Stimulated activated naive CD8-positive, alpha-beta T cell treated with anti-CD3 and anti-CD28 coated beads, Interleukin-15, amount 100 ng/mL, for 72 hours (primary cell): Measurements from ENCODE around the gene ANXA11.
A peak's percentile ranks its signal among the peaks of the same experiment; 100 is the strongest.

Source experiments
- ATAC-seq: fragments of 150-1000 bp; cut with Tn5 transposase; 2 replicates; pipeline ENCODE4 v1.10.0; 2021; ENCODE audit warnings: mild to moderate bottlenecking, moderate library complexity
- DNase-seq, 2 donors: peaks; one replicate each; pipeline ENCODE4 v3.0.0; 2021 to 2022
- H3K27ac Mint-ChIP-seq, 2 donors: one replicate each; pipeline ENCODE4 v1.8.0; 2022; ENCODE audit warnings: mild to moderate bottlenecking in 2 of 2, mixed read lengths in 2 of 2, moderate library complexity in 2 of 2
- H3K27me3 Mint-ChIP-seq: one replicate; pipeline ENCODE4 v1.8.0; 2022; ENCODE audit warnings: mixed read lengths
- H3K4me1 Mint-ChIP-seq: one replicate; pipeline ENCODE4 v1.8.0; 2022; ENCODE audit warnings: mild to moderate bottlenecking, mixed read lengths
- H3K4me3 Mint-ChIP-seq, 2 donors: one replicate each; pipeline ENCODE4 v1.8.0; 2022; ENCODE audit warnings: mild to moderate bottlenecking in 2 of 2, mixed read lengths in 2 of 2, moderate library complexity in 1 of 2
- H3K9me3 Mint-ChIP-seq, 2 donors: one replicate each; pipeline ENCODE4 v1.8.0; 2022; ENCODE audit warnings: mixed read lengths in 2 of 2

The ANXA11 gene

DNA sequence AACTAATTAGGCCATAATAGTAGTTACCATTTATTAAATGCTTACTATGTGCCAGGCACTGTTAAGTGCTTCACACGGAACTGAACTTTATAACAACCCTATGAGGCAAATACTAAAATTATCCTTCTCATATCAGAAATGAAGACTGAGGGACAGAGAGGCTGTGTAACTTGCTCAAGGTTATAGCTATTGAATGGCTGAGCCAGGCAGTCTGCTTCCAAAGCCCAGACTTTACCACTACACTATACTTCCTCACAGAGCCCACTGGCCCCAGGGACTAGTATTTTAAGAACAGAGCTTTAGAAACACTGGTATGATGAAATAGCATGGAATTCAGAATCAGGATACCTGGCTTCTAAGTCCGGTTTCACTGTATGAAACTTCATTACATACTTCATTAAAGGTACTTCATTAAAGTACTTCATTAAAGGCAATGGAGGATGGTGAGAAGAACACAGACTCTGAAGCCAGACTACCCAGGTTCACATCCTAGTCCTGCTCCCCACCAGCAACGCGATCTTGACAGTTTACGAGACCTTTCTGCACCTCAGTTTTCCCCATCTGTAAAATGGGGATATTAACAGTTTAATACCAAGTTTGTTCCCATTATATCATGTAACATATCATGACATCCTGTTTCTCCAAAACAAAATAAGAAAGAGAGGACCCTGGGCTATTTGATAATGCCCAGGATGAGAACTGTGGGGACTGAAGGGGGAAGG lies 19.6 kb downstream of the ANXA11 start:
- peak overlapping the region; percentile 47 to 87 for H3K27ac Mint-ChIP-seq
- ATAC-seq (no peak), DNase-seq (no peak)
- peak overlapping the region in 1 of 2 donors; percentile 66 for H3K4me3 Mint-ChIP-seq
- peaks cover 84% of the 10 kb centered on the region for H3K4me1 Mint-ChIP-seq
- H3K9me3 Mint-ChIP-seq, result no peaks in the 10 kb centered on the region
- no peaks in the 10 kb centered on the region for H3K27me3 Mint-ChIP-seq

DNA sequence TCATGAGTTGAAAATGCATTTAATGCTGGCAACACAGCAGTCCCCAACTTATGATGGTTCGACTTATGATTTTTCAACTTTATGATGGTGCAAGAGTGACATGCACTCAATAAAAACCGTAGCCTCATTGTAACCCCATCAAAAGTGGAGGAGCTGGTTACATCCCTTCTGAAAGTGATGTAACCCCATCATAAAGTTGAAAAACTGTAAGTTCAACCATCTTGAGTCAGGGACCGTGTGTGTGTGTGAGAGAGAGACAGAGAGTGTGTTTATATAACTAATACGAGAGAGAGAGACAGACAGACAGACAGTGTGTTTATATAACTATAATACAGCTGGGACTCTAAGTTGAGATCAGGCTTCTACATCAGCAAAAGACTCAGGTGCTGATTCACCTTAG lies 21.0 kb downstream of the ANXA11 start:
- H3K9me3 Mint-ChIP-seq, result no peaks in the 10 kb centered on the region
- ATAC-seq (no peak), DNase-seq (no peak)
- no peaks in the 10 kb centered on the region for H3K27me3 Mint-ChIP-seq
- H3K27ac Mint-ChIP-seq, result peak overlapping the region in 1 of 2 donors; percentile 37
- H3K4me1 Mint-ChIP-seq, result peaks cover 86% of the 10 kb centered on the region
- H3K4me3 Mint-ChIP-seq, result no peak overlapping the region

DNA sequence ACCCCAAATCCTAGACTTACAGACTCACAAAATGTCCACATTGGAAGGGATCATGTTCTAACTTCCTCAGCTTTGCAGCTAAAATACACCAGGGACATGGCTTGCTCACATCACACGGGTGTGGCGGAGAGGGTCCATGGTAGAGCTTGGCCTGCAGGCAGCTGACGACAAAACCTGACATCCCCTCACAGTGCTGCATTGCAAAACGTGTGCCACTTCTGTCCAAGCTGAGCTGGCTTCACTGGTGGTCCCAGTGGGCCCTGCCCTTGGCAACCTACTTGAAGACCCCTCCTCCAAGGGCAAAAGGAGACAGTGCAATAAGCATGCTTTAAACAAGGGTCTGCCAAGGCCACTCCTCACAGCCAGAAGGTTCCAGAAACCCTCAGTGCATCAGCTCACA lies 21.9 kb downstream of the ANXA11 start:
- no peaks in the 10 kb centered on the region for H3K9me3 Mint-ChIP-seq
- no peaks in the 10 kb centered on the region for H3K27me3 Mint-ChIP-seq
- no peak overlapping the region for H3K27ac Mint-ChIP-seq
- H3K4me3 Mint-ChIP-seq, result no peak overlapping the region
- H3K4me1 Mint-ChIP-seq, result peaks cover 86% of the 10 kb centered on the region
- ATAC-seq, result no peak
- DNase-seq, result no peak

DNA sequence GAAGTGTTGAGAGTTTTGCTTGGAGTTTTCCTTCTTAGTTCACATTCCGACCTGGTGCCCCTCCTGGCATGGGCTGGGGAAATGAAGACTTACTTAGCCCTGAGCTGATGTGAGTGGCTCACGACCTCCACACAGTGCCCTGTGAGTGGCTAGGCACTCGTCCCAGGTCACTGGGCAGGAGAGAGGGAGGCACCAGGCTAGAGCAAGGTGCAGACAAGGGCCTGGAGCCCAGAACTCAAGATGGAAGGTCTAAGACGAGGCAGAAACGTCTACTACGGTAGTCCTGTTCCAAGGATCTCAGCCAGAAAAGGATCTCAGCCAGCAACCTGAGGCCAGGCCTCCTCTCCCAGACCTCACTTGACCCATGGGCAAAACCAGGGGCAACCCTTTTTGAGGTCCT lies 22.4 kb downstream of the ANXA11 start:
- Mint-ChIP-seq H3K9me3 (no peaks in the 10 kb centered on the region), H3K4me1 (peaks cover 86% of the 10 kb centered on the region), H3K27me3 (no peaks in the 10 kb centered on the region), H3K4me3 (no peak overlapping the region), H3K27ac (no peak overlapping the region)
- ATAC-seq (no peak), DNase-seq (no peak)

DNA sequence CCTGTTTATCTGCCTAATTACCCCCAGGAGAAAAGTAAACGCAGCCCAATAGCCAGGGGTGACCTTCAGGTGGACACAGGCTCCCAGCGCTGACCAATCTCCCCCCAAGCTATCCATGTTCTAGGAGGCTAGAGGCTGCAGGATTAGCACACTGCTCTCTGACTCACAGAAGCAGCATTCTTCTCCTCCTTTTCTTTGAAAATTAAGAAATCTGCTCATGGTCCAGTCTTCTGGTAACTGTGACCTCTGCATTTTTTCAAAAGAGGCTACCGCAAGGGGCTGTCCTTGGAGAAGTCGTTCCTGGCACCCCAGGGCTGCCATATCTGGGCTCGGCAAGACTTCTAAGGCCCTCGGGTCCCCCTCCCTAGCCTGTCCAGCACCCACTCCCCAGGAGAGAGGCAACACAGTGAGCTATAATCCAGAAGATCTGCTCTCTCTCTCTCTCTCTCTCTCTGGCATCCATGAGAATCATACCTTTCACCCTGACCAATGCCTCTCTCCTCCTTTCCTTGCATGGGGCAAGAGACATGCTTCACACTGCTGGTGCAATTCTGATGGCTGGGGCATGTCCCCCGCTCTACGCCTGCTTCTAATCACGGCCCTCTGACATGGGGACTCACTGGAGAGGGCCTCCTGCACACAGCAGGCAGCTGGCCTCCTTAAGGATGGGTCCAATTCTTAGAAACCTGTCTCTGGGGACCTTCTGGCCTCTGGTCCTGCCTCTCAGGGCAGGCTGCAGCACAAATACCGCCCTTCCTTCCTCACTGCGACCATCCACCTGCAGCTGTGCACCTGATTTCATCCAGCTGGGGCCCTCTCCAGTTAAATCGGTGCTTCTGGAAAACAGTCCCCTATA lies 27.3 kb downstream of the ANXA11 start:
- Mint-ChIP-seq H3K27ac (peak overlapping the region; percentile 29 to 80), H3K4me1 (peaks cover 75% of the 10 kb centered on the region), H3K9me3 (no peaks in the 10 kb centered on the region), H3K4me3 (no peak overlapping the region), H3K27me3 (no peaks in the 10 kb centered on the region)
- no peak for DNase-seq
- no peak for ATAC-seq

DNA sequence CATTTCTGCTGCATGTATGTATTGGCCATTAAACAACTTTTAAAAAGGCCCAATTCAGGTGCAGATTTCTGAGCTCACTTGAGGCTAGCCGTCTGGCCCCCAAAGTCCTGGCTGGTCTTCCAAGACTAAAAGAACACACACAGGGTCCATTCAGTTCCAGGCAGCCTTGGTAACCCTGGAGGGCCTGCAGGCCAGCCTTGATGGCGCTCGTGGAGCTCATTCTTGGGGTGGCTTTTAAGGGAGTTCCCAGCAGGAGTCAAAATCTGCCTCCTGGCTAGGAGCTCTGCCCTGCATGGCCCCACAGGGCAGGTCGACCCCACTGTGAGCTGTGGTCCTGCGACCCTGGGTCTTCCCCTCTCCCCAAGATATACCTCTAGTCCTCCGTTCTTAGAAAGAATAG lies 28.8 kb downstream of the ANXA11 start:
- H3K4me3 Mint-ChIP-seq, result no peak overlapping the region

DNA sequence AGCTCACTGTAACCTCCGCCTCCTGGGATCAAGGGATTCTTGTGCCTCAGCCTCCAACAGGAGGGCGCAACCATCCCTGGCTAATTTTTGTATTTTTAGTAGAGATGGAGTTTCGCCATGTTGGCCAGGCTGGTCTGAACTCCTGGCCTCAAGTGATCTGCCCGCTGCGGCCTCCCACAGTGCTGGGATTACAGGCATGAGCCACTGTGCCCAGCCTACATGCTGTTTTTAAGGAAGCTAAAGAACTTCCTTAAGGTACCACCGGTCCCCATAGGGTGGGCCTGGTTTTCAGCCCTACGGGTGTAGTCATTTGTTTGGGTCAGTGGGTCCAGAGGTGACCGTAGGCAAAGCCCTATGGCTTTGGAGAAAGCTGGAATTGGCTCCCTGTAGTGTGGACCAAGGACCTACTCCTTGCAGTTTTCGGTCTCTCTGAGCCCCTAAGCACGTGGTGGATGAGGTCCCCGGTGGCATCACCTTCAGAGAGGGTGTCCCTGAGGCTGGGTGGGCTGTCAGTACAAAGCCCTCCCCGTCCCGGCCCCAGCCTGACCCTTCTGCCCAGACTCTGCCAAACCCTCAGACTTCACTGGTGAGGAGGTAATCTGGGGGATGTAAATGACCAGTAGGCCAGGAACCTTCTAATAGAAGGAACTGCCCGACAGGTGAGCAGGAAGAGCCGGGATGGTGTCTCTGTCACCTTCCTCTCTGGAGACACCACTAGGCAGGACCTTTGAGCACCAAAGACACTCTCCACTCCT lies 30.5 kb downstream of the ANXA11 start:
- H3K4me1 Mint-ChIP-seq, result peaks cover 69% of the 10 kb centered on the region
- no peaks in the 10 kb centered on the region for H3K27me3 Mint-ChIP-seq
- ATAC-seq (no peak), DNase-seq (no peak)
- no peaks in the 10 kb centered on the region for H3K9me3 Mint-ChIP-seq
- no peak overlapping the region for H3K27ac Mint-ChIP-seq
- no peak overlapping the region for H3K4me3 Mint-ChIP-seq

More for the DNA sequence above, 28.8 kb downstream of the ANXA11 start:
- H3K27ac Mint-ChIP-seq, result peak overlapping the region in 1 of 2 donors; percentile 57
- ATAC-seq, result no peak
- no peaks in the 10 kb centered on the region for H3K27me3 Mint-ChIP-seq
- peaks cover 65% of the 10 kb centered on the region for H3K4me1 Mint-ChIP-seq
- no peaks in the 10 kb centered on the region for H3K9me3 Mint-ChIP-seq
- no peak for DNase-seq

DNA sequence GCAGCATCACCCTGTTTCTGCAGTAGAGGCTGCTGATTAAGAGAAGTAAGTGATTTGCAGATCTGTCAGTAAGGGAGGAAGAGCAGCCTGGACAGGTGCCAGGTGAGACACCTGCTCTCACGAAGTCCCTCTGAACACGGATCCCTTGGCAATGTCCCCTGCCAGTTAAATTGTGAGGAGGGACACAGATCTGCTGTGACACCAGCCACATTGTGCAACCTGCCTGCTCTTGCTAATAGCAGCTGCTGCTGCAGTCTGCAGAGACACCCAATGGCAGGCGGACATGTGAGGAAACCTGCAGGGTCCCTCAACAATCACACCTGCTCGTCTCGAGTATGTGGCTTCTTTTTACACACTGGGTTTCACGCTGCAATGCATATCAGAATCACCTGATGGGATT lies 31.9 kb downstream of the ANXA11 start:
- Mint-ChIP-seq H3K9me3 (no peaks in the 10 kb centered on the region), H3K4me3 (no peak overlapping the region), H3K27ac (peak overlapping the region in 1 of 2 donors; percentile 49), H3K4me1 (peaks cover 63% of the 10 kb centered on the region), H3K27me3 (no peaks in the 10 kb centered on the region)
- DNase-seq (no peak), ATAC-seq (no peak)

DNA sequence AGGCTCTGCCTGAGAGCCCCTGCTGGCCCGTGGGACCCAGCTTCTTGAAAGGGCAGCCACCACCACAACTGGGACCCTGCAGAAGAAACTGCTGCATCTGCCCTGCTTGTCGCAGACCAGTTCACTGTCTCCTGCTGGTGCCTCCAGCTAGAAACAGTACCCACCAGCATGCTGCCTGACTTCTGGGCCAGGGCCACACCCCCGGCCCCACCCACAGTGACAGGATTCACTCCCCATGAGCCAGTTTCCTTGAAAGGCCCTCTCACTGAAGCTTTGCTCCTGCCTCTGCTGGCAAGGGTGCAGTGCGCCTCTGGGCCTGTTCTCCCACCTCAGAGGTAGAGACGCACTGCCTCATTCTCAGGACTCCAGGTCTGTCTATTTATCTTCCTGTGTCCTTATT lies 32.4 kb downstream of the ANXA11 start:
- H3K4me1 Mint-ChIP-seq, result peaks cover 57% of the 10 kb centered on the region
- ATAC-seq, result no peak
- no peaks in the 10 kb centered on the region for H3K27me3 Mint-ChIP-seq
- DNase-seq, result no peak
- H3K4me3 Mint-ChIP-seq, result no peak overlapping the region
- peak overlapping the region in 1 of 2 donors; percentile 49 for H3K27ac Mint-ChIP-seq
- H3K9me3 Mint-ChIP-seq, result no peaks in the 10 kb centered on the region

DNA sequence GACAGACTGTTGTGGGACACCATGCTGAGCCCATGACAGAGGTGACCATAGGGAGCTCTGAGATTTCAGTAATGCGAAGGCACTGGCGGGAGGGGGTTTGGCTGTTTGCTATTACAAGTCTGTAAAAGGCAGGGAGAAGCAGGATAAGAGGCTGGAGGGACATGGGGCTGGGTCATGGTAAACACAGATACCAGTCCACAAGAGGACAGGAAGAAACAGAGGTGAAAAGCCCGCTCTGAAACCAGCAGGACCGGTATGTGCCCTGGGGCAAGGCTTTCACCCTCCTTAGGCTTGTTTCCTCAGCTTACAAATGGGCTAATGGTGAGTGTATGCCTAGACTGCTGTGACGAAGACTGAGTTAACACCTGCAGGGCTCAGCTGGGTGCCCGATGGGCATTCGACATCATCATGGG lies 34.1 kb downstream of the ANXA11 start:
- Mint-ChIP-seq H3K9me3 (no peaks in the 10 kb centered on the region), H3K27me3 (no peaks in the 10 kb centered on the region), H3K27ac (peak overlapping the region; percentile 28 to 63), H3K4me3 (no peak overlapping the region), H3K4me1 (peaks cover 56% of the 10 kb centered on the region)
- DNase-seq (no peak), ATAC-seq (no peak)

DNA sequence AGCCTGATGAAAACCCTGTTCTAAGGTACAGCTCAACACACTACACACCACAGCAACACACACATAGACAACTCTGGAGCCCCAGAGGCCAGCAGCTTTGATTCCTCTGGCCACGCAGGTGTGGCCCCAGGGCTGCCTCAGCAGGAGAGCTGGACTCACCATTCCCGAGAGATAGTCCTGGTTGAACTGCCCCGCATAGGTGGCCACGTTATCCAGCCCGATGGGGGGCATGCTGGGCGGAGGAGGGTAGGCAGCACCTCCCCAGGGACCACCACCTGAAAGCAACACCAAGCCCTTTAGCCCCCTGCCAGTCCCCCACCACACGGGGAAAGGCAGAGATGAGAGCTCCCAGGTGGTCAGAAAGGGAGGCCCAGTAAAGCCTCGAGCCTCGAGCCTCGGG lies 34.7 kb downstream of the ANXA11 start:
- no peak for DNase-seq
- no peak for ATAC-seq
- Mint-ChIP-seq H3K27ac (peak overlapping the region; percentile 59 to 61), H3K4me1 (peaks cover 62% of the 10 kb centered on the region), H3K4me3 (no peak overlapping the region), H3K9me3 (no peaks in the 10 kb centered on the region), H3K27me3 (no peaks in the 10 kb centered on the region)

DNA sequence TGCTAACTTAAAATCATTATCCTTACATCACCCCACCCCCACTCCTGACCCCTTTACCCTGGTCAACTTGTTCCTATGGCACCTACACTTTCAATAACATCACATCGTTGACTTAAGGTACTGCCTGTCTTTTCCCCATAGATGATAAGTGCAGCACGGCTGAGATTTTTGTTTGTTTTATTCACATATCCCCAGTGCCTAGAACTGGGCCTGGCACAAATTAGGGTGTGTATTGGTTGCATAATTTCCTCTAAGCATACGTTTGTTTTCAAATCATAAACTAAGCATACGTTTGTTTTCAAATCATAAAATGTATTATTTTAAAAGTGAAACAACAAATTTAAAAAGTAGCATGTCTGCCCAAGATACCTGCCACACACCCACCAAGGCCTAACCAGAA lies 35.3 kb downstream of the ANXA11 start:
- Mint-ChIP-seq H3K4me1 (peaks cover 57% of the 10 kb centered on the region), H3K9me3 (no peaks in the 10 kb centered on the region), H3K27ac (peak overlapping the region; percentile 4 to 82), H3K4me3 (no peak overlapping the region), H3K27me3 (no peaks in the 10 kb centered on the region)
- DNase-seq, result no peak
- ATAC-seq, result no peak

DNA sequence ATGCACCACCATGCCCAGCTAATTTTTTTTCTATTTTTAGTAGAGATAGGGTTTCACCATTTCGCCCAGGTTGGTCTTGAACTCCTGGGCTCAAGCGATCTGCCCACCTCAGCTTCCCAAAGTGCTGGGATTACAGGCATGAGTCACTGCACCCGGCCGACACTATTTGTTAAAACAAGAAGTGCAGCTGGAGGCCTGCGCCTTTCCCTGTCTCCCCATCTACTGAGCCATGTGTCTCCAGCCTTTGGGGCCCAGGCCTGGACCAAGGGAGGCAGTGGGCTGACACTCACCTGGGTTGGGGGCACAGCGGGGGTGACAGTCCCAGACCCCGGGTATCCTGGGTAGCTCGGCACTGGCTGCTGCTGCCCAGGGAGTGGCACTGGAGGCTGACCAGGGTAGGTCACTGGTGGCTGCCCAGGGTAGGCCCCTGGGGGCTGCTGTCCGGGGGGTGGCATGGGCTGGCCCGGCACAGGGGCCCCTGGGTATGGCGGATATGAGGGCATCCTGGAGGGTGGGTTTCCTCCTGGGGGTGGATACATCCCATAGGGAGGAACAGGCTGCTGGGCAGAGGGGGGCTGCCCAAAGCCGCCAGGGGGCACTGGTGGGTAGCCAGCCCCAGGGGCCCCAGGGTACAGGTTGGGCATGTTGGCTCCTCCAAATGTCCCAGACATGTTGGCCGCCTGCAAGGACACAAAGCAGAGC lies 36.5 kb downstream of the ANXA11 start:
- peak; percentile 59 for ATAC-seq
- no peak for DNase-seq

DNA sequence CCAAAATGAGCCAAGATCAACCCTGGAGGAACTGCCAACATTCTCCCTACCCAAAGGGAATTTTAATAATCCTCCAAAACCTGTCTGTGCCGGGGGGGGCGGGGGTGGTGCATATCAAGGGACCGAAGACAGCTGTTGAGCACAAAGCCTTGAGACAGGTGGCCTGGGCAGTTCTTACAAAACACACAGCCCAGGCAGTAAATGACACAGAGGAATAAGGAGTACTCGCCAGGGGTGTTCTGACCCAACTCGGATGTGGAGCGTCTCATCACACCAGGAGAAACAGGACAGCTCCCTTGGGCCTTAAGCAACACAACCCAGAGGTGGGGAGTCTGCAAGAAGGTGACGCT lies 37.2 kb downstream of the ANXA11 start:
- H3K27me3 Mint-ChIP-seq, result no peaks in the 10 kb centered on the region
- no peak overlapping the region for H3K4me3 Mint-ChIP-seq
- no peaks in the 10 kb centered on the region for H3K9me3 Mint-ChIP-seq
- no peak for DNase-seq
- ATAC-seq, result no peak
- peaks cover 42% of the 10 kb centered on the region for H3K4me1 Mint-ChIP-seq
- H3K27ac Mint-ChIP-seq, result peak overlapping the region in 1 of 2 donors; percentile 19

More for the DNA sequence above, 36.5 kb downstream of the ANXA11 start:
- Mint-ChIP-seq H3K27me3 (no peaks in the 10 kb centered on the region), H3K27ac (peak overlapping the region; percentile 19 to 47), H3K4me1 (peaks cover 49% of the 10 kb centered on the region), H3K9me3 (no peaks in the 10 kb centered on the region), H3K4me3 (no peak overlapping the region)

DNA sequence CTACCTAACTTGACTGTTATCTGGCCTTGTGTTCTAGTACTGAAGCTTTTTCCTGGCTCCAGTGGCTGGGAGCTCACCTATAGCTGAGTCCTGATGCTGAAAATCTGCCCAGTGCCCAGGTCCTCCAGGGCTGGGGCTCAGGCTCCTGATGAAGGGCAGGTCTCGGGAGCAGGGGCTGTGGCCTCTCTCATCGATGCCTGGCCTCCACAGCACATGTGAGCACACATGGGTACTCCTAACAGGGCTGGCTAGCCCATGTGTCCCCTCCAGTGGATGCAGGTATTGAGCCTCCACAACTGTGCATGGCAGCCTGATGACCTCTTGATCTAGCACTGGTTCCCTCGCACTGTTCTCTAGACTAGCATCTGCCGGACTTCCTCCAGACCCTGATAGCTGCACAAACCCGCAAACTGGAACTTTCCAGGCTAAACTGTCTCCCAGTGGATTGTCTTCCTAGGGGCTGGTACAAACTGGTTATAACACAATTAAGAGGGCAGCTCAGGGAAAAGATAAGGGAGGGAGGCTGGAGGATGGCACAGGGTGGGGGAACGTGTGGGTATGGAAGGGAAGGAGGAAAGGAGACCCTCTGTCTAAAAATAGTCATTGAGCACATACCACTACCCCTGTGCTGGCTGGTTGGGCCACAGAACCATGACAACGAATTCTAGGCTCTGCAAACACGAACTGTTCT lies 37.7 kb downstream of the ANXA11 start:
- Mint-ChIP-seq H3K27ac (peak overlapping the region; percentile 19 to 35), H3K9me3 (no peaks in the 10 kb centered on the region), H3K4me3 (no peak overlapping the region), H3K27me3 (no peaks in the 10 kb centered on the region), H3K4me1 (peaks cover 38% of the 10 kb centered on the region)
- DNase-seq (no peak), ATAC-seq (no peak)
